ENCODE measurements around the gene RIMS1.

GRCh38 chr6:72149715-72150114 lies 263.4 kb downstream of the RIMS1 start:
- no peak for TF ChIP-seq FOXP1 (CRISPR knock-in tag; IDR thresholded peaks at IDR 0.05)
- no peak for TF ChIP-seq SP1 (CRISPR knock-in tag; IDR thresholded peaks at IDR 0.05)
- TF ChIP-seq FOXK1 (CRISPR knock-in tag; IDR thresholded peaks at IDR 0.05; ENCODE audit: borderline replicate concordance): no peak
- no peak for TF ChIP-seq RAD21 (CRISPR knock-in tag; conservative IDR thresholded peaks at IDR 0.05 in 1 of 2, IDR thresholded peaks at IDR 0.05 in 1 of 2)
- no peak for TF ChIP-seq KAT2B (IDR thresholded peaks at IDR 0.05; ENCODE audit: low read depth, low read length)
